ENCODE results near the gene INPP5E. TPM values are rescaled to one million over a fixed set of nuclear protein-coding genes. Genes with fewer than 3 reads are reported as not detected.

Gene INPP5E
- total RNA-seq, 1 donor from 2014 or later = 35.2 TPM

DNA sequence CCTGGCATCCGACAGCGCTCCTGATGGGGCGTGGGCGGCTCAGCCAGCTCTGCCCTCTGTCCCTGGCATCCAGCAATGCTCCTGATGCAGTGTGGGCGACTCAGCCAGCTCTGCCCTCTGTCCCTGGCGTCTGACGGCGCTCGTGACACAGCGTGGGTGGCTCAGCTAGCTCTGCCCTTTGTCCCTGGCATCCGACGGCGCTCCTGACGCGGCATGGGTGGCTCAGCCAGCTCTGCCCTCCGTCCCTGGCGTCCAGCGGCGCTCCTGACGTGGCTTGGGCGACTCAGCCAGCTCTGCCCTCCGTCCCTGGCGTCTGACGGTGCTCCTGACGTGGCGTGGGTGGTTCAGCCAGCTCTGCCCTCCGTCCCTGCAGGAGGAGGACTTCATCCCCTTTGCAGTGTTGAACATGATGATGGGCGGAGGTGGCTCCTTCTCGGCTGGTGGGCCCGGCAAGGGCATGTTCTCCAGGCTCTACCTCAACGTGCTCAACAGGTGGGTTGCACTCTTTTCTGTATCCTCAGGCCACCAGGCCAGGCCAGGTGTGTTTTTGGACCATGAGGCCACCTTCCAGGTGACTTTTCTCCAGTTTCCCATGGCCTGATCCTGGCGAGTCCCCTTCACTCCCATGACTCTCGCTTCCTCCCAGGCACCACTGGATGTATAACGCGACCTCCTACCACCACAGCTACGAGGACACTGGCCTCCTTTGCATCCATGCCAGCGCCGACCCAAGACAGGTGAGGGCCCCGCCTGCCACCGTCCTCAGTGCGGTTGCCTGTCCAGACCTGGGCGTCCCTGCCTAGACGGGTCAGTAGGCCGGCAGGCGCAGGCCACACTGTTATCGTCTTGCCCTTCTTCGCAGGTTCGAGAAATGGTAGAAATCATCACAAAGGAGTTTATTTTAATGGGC, 21.2 kb downstream of the INPP5E start:
- no peak overlapping the region for H3K27ac Mint-ChIP-seq (ENCODE audit: unreplicated experiment)
- H3K4me3 Mint-ChIP-seq (ENCODE audit: unreplicated experiment) = no peak overlapping the region
- H3K4me1 Mint-ChIP-seq (ENCODE audit: low read depth, unreplicated experiment) = no peaks in the 10 kb centered on the region
- H3K27me3 Mint-ChIP-seq (ENCODE audit: unreplicated experiment) = peaks cover 4% of the 10 kb centered on the region
- H3K9me3 Mint-ChIP-seq (ENCODE audit: unreplicated experiment) = no peaks in the 10 kb centered on the region
- TF ChIP-seq, protein P1, sequence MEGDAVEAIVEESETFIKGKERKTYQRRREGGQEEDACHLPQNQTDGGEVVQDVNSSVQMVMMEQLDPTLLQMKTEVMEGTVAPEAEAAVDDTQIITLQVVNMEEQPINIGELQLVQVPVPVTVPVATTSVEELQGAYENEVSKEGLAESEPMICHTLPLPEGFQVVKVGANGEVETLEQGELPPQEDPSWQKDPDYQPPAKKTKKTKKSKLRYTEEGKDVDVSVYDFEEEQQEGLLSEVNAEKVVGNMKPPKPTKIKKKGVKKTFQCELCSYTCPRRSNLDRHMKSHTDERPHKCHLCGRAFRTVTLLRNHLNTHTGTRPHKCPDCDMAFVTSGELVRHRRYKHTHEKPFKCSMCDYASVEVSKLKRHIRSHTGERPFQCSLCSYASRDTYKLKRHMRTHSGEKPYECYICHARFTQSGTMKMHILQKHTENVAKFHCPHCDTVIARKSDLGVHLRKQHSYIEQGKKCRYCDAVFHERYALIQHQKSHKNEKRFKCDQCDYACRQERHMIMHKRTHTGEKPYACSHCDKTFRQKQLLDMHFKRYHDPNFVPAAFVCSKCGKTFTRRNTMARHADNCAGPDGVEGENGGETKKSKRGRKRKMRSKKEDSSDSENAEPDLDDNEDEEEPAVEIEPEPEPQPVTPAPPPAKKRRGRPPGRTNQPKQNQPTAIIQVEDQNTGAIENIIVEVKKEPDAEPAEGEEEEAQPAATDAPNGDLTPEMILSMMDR (IDR thresholded peaks at IDR 0.05; ENCODE audit: partially characterized antibody, unreplicated experiment) = no peak
- H3K36me3 Mint-ChIP-seq (ENCODE audit: unreplicated experiment) = no peaks in the 10 kb centered on the region
- no peak for DNase-seq

- DNase-seq = no peak
- no peaks in the 10 kb centered on the region for H3K9me3 Mint-ChIP-seq (ENCODE audit: unreplicated experiment)
- TF ChIP-seq, protein P1 (IDR thresholded peaks at IDR 0.05; ENCODE audit: partially characterized antibody, unreplicated experiment) = no peak
- H3K4me1 Mint-ChIP-seq (ENCODE audit: low read depth, unreplicated experiment) = no peaks in the 10 kb centered on the region
- H3K27ac Mint-ChIP-seq (ENCODE audit: unreplicated experiment) = no peak overlapping the region
- H3K27me3 Mint-ChIP-seq (ENCODE audit: unreplicated experiment) = peaks cover 4% of the 10 kb centered on the region
- H3K4me3 Mint-ChIP-seq (ENCODE audit: unreplicated experiment) = no peak overlapping the region
- H3K36me3 Mint-ChIP-seq (ENCODE audit: unreplicated experiment) = no peaks in the 10 kb centered on the region
Observed at GRCh38 chr9:136416914-136417313, 22.7 kb downstream of the INPP5E start.

DNA sequence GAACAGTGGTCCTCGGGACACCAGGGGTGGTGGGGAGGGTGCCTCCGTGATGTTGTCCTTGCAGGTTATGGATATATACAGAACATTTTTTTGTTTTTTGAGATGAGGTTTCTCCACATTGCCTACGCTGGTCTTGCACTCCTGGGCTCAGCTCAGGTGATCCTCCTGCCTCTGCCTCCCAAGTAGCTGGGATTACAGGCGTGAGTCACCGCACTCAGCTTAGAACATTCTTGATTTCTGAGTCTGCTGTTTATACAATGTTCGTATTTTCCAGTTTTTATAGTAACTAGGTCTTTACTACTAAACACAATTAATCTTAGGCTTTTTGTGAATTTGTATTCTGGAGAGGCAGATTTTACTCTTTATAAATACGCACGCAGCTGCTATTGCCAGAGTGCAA, 23.2 kb downstream of the INPP5E start:
- Mint-ChIP-seq H3K36me3 (ENCODE audit: unreplicated experiment) (no peaks in the 10 kb centered on the region), H3K9me3 (ENCODE audit: unreplicated experiment) (no peaks in the 10 kb centered on the region), H3K27ac (ENCODE audit: unreplicated experiment) (no peak overlapping the region), H3K4me3 (ENCODE audit: unreplicated experiment) (no peak overlapping the region), H3K27me3 (ENCODE audit: unreplicated experiment) (peaks cover 4% of the 10 kb centered on the region), H3K4me1 (ENCODE audit: low read depth, unreplicated experiment) (peaks cover 1% of the 10 kb centered on the region)
- DNase-seq = no peak
- TF ChIP-seq, protein P1 (IDR thresholded peaks at IDR 0.05; ENCODE audit: partially characterized antibody, unreplicated experiment) = no peak

DNA sequence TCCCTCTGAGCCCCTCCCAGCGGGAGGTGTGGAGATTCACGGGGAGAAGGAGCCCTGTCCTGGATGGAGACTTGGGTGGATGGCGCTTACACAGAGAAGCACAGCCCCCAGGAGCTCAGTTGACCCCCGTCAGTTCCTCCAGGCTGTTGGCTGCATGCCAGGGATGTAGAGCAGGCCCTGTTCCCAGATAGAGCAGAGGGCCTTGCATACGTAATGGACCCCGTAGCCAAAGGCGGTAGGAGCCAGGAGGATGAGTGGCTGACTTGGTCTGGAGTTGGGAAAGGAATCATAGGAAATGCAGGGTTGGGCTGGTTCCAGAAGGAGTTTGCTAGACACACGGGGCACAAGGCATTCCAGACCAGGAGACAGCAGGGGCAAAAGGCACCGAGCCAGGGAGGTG, 26.7 kb downstream of the INPP5E start:
- DNase-seq = no peak
- peaks cover 9% of the 10 kb centered on the region for H3K27me3 Mint-ChIP-seq (ENCODE audit: unreplicated experiment)
- no peak overlapping the region for H3K27ac Mint-ChIP-seq (ENCODE audit: unreplicated experiment)
- H3K9me3 Mint-ChIP-seq (ENCODE audit: unreplicated experiment) = peaks cover 4% of the 10 kb centered on the region
- H3K36me3 Mint-ChIP-seq (ENCODE audit: unreplicated experiment) = no peaks in the 10 kb centered on the region
- peaks cover 13% of the 10 kb centered on the region for H3K4me1 Mint-ChIP-seq (ENCODE audit: low read depth, unreplicated experiment)
- TF ChIP-seq, protein P1 (IDR thresholded peaks at IDR 0.05; ENCODE audit: partially characterized antibody, unreplicated experiment) = no peak
- no peak overlapping the region for H3K4me3 Mint-ChIP-seq (ENCODE audit: unreplicated experiment)

GRCh38 chr9:136411378-136411777, 28.3 kb downstream of the INPP5E start:
- DNase-seq = no peak
- Mint-ChIP-seq H3K27me3 (ENCODE audit: unreplicated experiment) (peaks cover 7% of the 10 kb centered on the region), H3K4me3 (ENCODE audit: unreplicated experiment) (peak overlapping the region; percentile 97), H3K4me1 (ENCODE audit: low read depth, unreplicated experiment) (peaks cover 13% of the 10 kb centered on the region), H3K27ac (ENCODE audit: unreplicated experiment) (peak overlapping the region; percentile 56), H3K9me3 (ENCODE audit: unreplicated experiment) (peaks cover 4% of the 10 kb centered on the region), H3K36me3 (ENCODE audit: unreplicated experiment) (no peaks in the 10 kb centered on the region)
- TF ChIP-seq, protein P1 (IDR thresholded peaks at IDR 0.05; ENCODE audit: partially characterized antibody, unreplicated experiment) = no peak
